Fibroblast of gingiva (primary cell): Measurements from ENCODE around the gene MUC3A.
"Not testable (repeated sequence)": the region's sequence is repeated elsewhere in the genome, so short reads cannot be mapped to it uniquely, and the experiment has no call there.

Experiments used
- DNase-seq: peaks from one replicate; pipeline ENCODE4 v3.0.0-alpha.2; 2011; ENCODE audit warnings: low read depth

MUC3A gene

DNA sequence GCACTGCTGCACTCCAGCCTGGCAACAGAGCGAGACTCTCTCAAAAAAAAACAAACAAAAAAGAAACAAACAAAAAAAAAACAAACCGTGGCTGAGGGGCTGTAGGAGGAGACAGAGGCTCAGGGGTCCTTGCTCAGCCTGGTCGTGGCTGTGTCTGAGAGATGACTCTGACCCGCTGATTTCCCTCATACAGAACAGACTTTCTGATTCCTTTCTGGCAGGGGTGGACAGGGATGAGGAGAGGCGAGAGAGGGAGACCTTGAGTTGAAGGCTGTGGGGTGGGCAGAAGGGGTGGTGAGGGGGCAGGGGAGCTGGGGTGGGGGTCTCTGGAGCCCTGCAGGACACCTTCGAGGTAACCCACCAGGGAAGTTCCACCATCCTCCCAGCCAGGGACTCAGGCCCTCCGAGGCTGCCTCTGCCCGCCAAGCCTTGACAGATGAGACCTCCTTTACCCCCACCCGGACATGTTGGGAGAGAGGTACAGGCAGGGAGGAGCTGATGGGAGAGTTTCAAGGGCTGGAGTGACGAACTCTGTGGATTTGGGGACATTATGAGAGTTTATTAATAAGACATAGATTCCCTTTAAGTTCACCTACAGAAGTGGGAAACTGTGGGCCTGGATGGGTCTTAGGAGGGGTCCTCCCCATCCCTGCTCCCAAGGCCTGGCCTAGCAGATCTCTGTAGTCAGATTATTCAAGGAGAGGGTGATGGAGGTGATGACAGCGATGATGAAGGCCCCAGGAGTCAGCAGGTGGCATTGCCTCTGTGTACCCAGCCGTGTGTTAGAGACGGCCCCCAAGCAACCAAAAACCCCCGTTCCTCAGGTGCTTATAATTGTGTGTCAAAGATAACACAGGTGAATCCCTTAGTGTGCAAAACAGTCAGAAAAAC lies 22.0 kb downstream of the MUC3A start:
- no peak for DNase-seq

GRCh38 chr7:100972002-100972347 lies 22.6 kb downstream of the MUC3A start:
- no peak for DNase-seq

- DNase-seq: no peak
Observed at GRCh38 chr7:100974021-100974420, 24.7 kb downstream of the MUC3A start.

DNA sequence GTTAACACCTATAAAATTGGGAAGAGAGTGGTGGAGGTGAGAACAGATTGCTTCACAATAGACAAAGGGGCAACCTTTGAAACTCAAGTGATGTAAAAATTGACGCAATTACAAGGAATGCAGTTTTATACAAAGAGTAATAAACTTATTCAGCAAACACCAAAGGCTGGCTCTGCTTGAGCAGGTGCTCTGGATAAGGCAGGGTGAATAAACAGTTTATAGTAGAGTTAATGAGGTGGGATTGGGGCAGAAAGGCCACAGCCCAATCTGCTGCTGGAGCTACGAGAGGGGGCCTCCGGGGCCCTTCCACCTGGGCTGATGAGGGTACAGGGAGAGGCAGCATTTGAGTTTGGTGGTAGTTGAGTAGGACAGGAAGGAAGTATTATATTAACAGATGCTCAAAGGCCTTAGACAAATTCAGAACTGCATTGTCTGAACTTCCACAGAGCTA lies 26.1 kb downstream of the MUC3A start:
- DNase-seq: no peak

GRCh38 chr7:100978300-100978699 lies 29.0 kb downstream of the MUC3A start:
- no peak for DNase-seq

- peak; percentile 32 for DNase-seq
Observed at GRCh38 chr7:100983451-100984187, 34.3 kb downstream of the MUC3A start.

DNA sequence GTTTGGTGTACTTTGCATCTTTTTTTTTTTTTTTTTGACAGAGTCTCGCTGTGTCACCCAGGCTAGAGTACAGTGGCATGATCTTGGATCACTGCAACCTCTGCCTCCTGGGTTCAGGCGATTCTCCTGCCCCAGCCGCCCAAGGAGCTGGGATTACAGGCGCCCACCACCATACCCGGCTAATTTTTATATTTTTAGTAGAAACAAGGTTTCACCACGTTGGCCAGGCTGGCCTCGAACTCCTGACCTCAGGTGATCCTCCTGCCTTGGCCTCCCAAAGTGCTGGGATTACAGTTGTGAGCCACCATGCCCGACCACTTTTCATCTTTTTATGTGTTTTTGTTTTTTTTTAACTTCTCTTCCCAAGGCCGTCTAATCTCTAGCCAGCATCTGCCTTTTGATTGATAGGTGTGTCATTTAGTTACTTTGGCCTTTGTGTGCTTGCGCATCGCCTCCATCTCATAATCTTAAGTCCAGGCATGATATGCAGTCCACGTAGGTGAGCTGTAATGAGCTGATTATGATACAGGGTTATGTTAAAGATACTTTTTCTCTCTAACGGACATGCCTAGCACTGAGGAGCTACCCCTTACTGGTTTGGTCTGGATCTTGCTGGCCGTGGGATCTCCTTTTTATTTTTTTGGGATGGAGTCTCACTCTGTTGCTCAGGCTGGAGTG lies 35.0 kb downstream of the MUC3A start:
- not testable (repeated sequence) for DNase-seq

DNA sequence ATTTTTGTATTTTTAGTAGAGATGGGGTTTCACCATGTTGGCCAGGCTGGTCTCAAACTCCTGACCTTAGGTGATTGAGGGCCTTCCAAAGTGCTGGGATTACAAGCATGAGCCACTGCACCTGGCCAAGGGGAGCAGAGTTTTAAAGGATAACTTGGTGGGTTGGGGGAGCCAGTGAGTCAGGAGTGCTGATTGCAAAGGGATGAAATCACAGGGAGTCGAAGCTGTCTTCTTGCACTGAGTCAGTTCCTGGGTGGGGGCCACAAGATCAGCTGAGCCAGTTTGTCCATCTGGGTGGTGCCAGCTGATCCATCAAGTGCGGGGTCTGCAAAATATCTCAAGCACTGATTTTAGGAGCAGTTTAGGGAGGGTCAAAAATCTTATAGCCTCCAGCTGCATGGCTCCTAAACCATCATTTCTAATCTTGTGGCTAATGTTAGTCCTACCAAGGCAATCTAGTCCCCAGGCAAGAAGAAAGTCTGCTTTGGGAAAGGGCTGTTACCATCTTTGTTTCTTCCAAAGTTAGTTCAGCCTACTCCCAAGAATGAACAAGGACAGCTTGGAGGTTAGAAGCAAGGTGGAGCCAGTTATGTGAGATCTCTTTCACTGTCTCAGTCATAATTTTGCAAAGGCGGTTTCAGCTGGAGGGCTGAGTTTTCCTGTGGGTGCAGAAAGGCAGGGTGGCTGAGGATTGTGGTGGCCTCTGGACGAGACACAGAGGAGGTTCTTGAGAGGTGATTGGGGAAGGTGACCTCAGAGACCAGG lies 35.9 kb downstream of the MUC3A start:
- not testable (repeated sequence) for DNase-seq

DNA sequence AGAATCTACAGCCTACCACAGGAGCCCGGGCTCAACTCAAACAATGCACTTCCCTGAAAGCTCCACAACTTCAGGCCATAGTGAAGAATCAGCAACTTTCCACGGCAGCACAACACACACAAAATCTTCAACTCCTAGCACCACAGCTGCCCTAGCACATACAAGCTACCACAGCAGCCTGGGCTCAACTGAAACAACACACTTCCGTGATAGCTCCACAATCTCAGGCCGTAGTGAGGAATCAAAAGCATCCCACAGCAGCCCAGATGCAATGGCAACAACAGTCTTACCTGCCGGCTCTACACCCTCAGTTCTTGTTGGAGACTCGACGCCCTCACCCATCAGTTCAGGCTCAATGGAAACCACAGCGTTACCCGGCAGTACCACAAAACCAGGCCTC lies 42.3 kb downstream of the MUC3A start:
- no peak for DNase-seq

DNA sequence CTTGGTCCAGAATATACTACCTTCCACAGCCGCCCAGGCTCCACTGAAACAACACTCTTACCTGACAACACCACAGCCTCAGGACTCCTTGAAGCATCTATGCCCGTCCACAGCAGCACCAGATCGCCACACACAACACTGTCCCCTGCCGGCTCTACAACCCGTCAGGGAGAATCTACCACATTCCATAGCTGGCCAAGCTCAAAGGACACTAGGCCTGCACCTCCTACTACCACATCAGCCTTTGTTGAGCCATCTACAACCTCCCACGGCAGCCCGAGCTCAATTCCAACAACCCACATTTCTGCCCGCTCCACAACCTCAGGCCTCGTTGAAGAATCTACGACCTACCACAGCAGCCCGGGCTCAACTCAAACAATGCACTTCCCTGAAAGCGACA lies 42.9 kb downstream of the MUC3A start:
- DNase-seq: not testable (repeated sequence)

DNA sequence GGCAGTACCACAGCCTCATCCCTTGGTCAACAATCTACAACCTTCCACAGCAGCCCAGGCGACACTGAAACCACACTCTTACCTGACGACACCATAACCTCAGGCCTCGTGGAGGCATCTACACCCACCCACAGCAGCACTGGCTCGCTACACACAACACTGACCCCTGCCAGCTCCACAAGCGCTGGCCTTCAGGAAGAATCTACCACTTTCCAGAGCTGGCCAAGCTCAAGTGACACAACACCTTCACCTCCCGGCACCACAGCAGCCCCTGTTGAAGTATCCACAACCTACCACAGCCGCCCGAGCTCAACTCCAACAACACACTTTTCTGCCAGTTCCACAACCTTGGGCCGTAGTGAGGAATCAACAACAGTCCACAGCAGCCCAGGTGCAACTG lies 45.3 kb downstream of the MUC3A start:
- not testable (repeated sequence) for DNase-seq

DNA sequence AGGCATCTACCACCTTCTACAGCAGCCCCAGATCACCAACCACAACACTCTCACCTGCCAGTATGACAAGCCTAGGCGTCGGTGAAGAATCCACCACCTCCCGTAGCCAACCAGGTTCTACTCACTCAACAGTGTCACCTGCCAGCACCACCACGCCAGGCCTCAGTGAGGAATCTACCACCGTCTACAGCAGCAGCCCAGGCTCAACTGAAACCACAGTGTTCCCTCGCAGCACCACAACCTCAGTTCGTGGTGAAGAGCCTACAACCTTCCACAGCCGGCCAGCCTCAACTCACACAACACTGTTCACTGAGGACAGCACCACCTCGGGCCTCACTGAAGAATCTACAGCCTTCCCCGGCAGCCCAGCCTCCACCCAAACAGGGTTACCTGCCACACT lies 49.2 kb downstream of the MUC3A start:
- not testable (repeated sequence) for DNase-seq

DNA sequence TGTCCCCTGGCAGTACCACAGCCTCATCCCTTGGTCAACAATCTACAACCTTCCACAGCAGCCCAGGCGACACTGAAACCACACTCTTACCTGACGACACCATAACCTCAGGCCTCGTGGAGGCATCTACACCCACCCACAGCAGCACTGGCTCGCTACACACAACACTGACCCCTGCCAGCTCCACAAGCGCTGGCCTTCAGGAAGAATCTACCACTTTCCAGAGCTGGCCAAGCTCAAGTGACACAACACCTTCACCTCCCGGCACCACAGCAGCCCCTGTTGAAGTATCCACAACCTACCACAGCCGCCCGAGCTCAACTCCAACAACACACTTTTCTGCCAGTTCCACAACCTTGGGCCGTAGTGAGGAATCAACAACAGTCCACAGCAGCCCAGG lies 50.0 kb downstream of the MUC3A start:
- not testable (repeated sequence) for DNase-seq

DNA sequence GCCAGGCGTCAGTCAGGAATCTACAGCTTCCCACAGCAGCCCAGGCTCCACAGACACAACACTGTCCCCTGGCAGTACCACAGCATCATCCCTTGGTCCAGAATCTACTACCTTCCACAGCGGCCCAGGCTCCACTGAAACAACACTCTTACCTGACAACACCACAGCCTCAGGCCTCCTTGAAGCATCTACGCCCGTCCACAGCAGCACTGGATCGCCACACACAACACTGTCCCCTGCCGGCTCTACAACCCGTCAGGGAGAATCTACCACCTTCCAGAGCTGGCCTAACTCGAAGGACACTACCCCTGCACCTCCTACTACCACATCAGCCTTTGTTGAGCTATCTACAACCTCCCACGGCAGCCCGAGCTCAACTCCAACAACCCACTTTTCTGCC lies 50.7 kb downstream of the MUC3A start:
- DNase-seq: not testable (repeated sequence)

DNA sequence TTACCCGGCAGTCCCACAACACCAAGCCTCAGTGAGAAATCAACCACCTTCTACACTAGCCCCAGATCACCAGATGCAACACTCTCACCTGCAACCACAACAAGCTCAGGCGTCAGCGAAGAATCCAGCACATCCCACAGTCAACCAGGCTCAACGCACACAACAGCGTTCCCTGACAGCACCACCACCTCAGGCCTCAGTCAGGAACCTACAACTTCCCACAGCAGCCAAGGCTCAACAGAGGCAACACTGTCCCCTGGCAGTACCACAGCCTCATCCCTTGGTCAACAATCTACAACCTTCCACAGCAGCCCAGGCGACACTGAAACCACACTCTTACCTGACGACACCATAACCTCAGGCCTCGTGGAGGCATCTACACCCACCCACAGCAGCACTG lies 53.0 kb downstream of the MUC3A start:
- DNase-seq: not testable (repeated sequence)

GRCh38 chr7:101007361-101007760 lies 58.0 kb downstream of the MUC3A start:
- not testable (repeated sequence) for DNase-seq

- no peak for DNase-seq
Observed at GRCh38 chr7:101009629-101010028, 60.3 kb downstream of the MUC3A start.

- no peak for DNase-seq
Observed at GRCh38 chr7:101012931-101013330, 63.6 kb downstream of the MUC3A start.

DNA sequence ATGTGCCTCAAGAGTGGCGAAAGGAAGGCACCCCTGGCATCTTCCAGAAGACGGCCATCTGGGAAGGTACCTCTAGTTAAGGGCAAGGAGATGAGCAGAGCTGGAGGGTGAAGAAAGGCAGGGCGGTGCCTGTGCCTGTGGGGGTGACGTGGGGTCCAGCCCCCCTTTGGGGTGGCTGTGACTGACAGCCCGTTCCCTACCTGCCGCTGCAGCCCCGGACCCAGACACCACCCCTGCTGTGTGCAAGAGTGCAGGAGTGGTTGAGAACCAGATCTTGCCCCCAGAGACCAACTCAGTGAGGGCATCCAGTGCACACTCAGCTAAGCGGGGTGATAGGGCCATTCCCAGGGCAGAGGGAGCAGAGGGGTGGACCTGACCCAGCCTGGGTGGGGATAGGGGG lies 66.3 kb downstream of the MUC3A start:
- DNase-seq: no peak

GRCh38 chr7:101017064-101017777 lies 67.9 kb downstream of the MUC3A start:
- peak; percentile 80 for DNase-seq
